Activated naive CD4-positive, alpha-beta T cell treated with anti-CD3 and anti-CD28 coated beads for 36 hours (primary cell): ENCODE measurements around the gene RNF151. TPM values are rescaled to one million over a fixed set of nuclear protein-coding genes. Genes with fewer than 3 reads are reported as not detected.

Source experiments
- CTCF ChIA-PET: fragments of 350-600 bp; sonication (Branson Sonifier 250); formaldehyde crosslinking; loops from one replicate; lab custom pipeline; 2021; ENCODE audit warnings: antibody characterized with exemption; lab: Charles Lee
- DNase-seq: peaks from one replicate; pipeline ENCODE4 v3.0.0-alpha.2; 2020
- H3K27ac Mint-ChIP-seq: one replicate; pipeline ENCODE4 v1.8.0; 2021; ENCODE audit warnings: mild to moderate bottlenecking, mixed read lengths
- H3K27me3 Mint-ChIP-seq: one replicate; pipeline ENCODE4 v1.8.0; 2021; ENCODE audit warnings: low read depth, mixed read lengths
- H3K36me3 Mint-ChIP-seq: one replicate; pipeline ENCODE4 v1.8.0; 2021; ENCODE audit warnings: low read depth, mixed read lengths
- H3K4me1 Mint-ChIP-seq: one replicate; pipeline ENCODE4 v1.8.0; 2021; ENCODE audit warnings: low read depth, mixed read lengths
- H3K4me3 Mint-ChIP-seq: one replicate; pipeline ENCODE4 v1.8.0; 2021; ENCODE audit warnings: mild to moderate bottlenecking, moderate library complexity, mixed read lengths
- H3K9me3 Mint-ChIP-seq: one replicate; pipeline ENCODE4 v1.8.0; 2021; ENCODE audit warnings: mixed read lengths
- intact Hi-C: fragments of 100-400 bp; cut with micrococcal nuclease; formaldehyde crosslinking; loops from one replicate; pipeline ENCODE4 v1.15.1; 2023
- total RNA-seq, 2 experiments: library from RNA; stranded (reverse); gene quantifications; one replicate each; pipeline ENCODE4 v1.2.3, GENCODE V29; 2021

RNF151 gene
- total RNA-seq, 2 experiments from 2014 or later: not detected

GRCh38 chr16:1993731-1994131, 27.1 kb downstream of the RNF151 start:
- intact Hi-C loops: no loop called here

GRCh38 chr16:1997494-1998359, 31.1 kb downstream of the RNF151 start:
- DNase-seq: no peak
- H3K27me3 Mint-ChIP-seq: no peaks in the 10 kb centered on the region
- CTCF ChIA-PET: interaction anchor here (0.9 to 1.3 kb wide), 3 partner anchors 10 to 15 kb away, joined by 3 read pairs; no protein-coding TSS in a partner anchor
- H3K27ac Mint-ChIP-seq: no peak overlapping the region
- intact Hi-C loops: no loop called here
- peaks cover 9% of the 10 kb centered on the region for H3K4me1 Mint-ChIP-seq
- no peaks in the 10 kb centered on the region for H3K9me3 Mint-ChIP-seq
- peaks cover 14% of the 10 kb centered on the region for H3K36me3 Mint-ChIP-seq
- H3K4me3 Mint-ChIP-seq: no peak overlapping the region

More at GRCh38 chr16:1993731-1994131, 27.1 kb downstream of the RNF151 start:
- no peak overlapping the region for H3K4me3 Mint-ChIP-seq
- H3K9me3 Mint-ChIP-seq: no peaks in the 10 kb centered on the region
- DNase-seq: peak; percentile 74
- H3K27ac Mint-ChIP-seq: peak overlapping the region; percentile 60
- peaks cover 24% of the 10 kb centered on the region for H3K4me1 Mint-ChIP-seq
- peaks cover 5% of the 10 kb centered on the region for H3K36me3 Mint-ChIP-seq
- CTCF ChIA-PET: interaction anchor here (5.0 kb wide), 1 partner anchor 10 kb away, joined by 36 read pairs; no protein-coding TSS in a partner anchor
- H3K27me3 Mint-ChIP-seq: peaks cover 21% of the 10 kb centered on the region

- H3K27ac Mint-ChIP-seq: no peak overlapping the region
- DNase-seq: no peak
- CTCF ChIA-PET: interaction anchor here (0.9 kb wide), 1 partner anchor 10 kb away, joined by 3 read pairs; no protein-coding TSS in a partner anchor
- intact Hi-C loops: no loop called here
- H3K4me1 Mint-ChIP-seq: peaks cover 8% of the 10 kb centered on the region
- H3K27me3 Mint-ChIP-seq: no peaks in the 10 kb centered on the region
- peaks cover 14% of the 10 kb centered on the region for H3K36me3 Mint-ChIP-seq
- H3K9me3 Mint-ChIP-seq: no peaks in the 10 kb centered on the region
- no peak overlapping the region for H3K4me3 Mint-ChIP-seq
These were observed 31.7 kb downstream of the RNF151 start for GRCh38 chr16:1998360-1998835.

- Mint-ChIP-seq H3K36me3 (peaks cover 14% of the 10 kb centered on the region), H3K4me3 (no peak overlapping the region), H3K4me1 (peaks cover 2% of the 10 kb centered on the region), H3K27me3 (no peaks in the 10 kb centered on the region), H3K27ac (no peak overlapping the region), H3K9me3 (no peaks in the 10 kb centered on the region)
- CTCF ChIA-PET: interaction anchor here (0.9 kb wide), 1 partner anchor 9 kb away, joined by 3 read pairs; no protein-coding TSS in a partner anchor
- intact Hi-C loops: no loop called here
- DNase-seq: no peak
These were observed 32.5 kb downstream of the RNF151 start for GRCh38 chr16:1998852-1999801.

GRCh38 chr16:1999866-2000514, 33.3 kb downstream of the RNF151 start:
- Mint-ChIP-seq H3K4me1 (peaks cover 5% of the 10 kb centered on the region), H3K9me3 (no peaks in the 10 kb centered on the region), H3K36me3 (peaks cover 14% of the 10 kb centered on the region), H3K27me3 (no peaks in the 10 kb centered on the region), H3K4me3 (no peak overlapping the region), H3K27ac (no peak overlapping the region)
- intact Hi-C loops: no loop called here
- DNase-seq: no peak
- CTCF ChIA-PET: no interaction called here

GRCh38 chr16:2001035-2001434, 34.4 kb downstream of the RNF151 start:
- H3K36me3 Mint-ChIP-seq: peaks cover 14% of the 10 kb centered on the region
- CTCF ChIA-PET: no interaction called here
- DNase-seq: no peak
- peaks cover 12% of the 10 kb centered on the region for H3K4me1 Mint-ChIP-seq
- no peak overlapping the region for H3K27ac Mint-ChIP-seq
- intact Hi-C loops: no loop called here
- no peaks in the 10 kb centered on the region for H3K27me3 Mint-ChIP-seq
- no peaks in the 10 kb centered on the region for H3K9me3 Mint-ChIP-seq
- no peak overlapping the region for H3K4me3 Mint-ChIP-seq

- Mint-ChIP-seq H3K9me3 (no peaks in the 10 kb centered on the region), H3K27me3 (no peaks in the 10 kb centered on the region), H3K27ac (no peak overlapping the region), H3K4me3 (no peak overlapping the region), H3K36me3 (peaks cover 18% of the 10 kb centered on the region), H3K4me1 (peaks cover 19% of the 10 kb centered on the region)
- intact Hi-C loops: no loop called here
- DNase-seq: no peak
- CTCF ChIA-PET: no interaction called here
These were observed 35.0 kb downstream of the RNF151 start for GRCh38 chr16:2001456-2002355.

GRCh38 chr16:2002406-2003230, 36.0 kb downstream of the RNF151 start:
- Mint-ChIP-seq H3K36me3 (peaks cover 26% of the 10 kb centered on the region), H3K4me1 (peaks cover 28% of the 10 kb centered on the region), H3K27me3 (no peaks in the 10 kb centered on the region), H3K27ac (no peak overlapping the region), H3K9me3 (no peaks in the 10 kb centered on the region), H3K4me3 (no peak overlapping the region)
- intact Hi-C loops: no loop called here
- CTCF ChIA-PET: interaction anchor here (1.3 to 2.2 kb wide), 5 partner anchors 8 to 138 kb away, joined by 4 to 36 read pairs (median 4); partner anchors contain the start of genes MSRB1, NTHL1 and TSC2
- no peak for DNase-seq

GRCh38 chr16:2003231-2003826, 36.7 kb downstream of the RNF151 start:
- Mint-ChIP-seq H3K9me3 (no peaks in the 10 kb centered on the region), H3K27me3 (no peaks in the 10 kb centered on the region), H3K36me3 (peaks cover 32% of the 10 kb centered on the region)

More at GRCh38 chr16:2003231-2003826, 36.7 kb downstream of the RNF151 start:
- Mint-ChIP-seq H3K4me1 (peaks cover 31% of the 10 kb centered on the region), H3K4me3 (no peak overlapping the region), H3K27ac (no peak overlapping the region)
- CTCF ChIA-PET: interaction anchor here (0.7 to 2.2 kb wide), 8 partner anchors 9 to 257 kb away, joined by 3 to 36 read pairs (median 4); partner anchors contain the start of genes MSRB1, NTHL1 and TSC2
- DNase-seq: no peak
- intact Hi-C loops: no loop called here
